HepG2 (cell line): ENCODE measurements around the gene C19orf47. TPM values are rescaled to one million over a fixed set of nuclear protein-coding genes. Genes with fewer than 3 reads are reported as not detected.
A peak's percentile ranks its signal among the peaks of the same experiment; 100 is the strongest.

Experiments used
- CREB1 ChIP-seq, 2 experiments: fragments of 450-650 bp in 1 of 2; IDR thresholded peaks; 2 replicates each; pipeline ENCODE4 v1.6.1; 2016 to 2017; ENCODE audit warnings: control low read depth in 1 of 2, mild to moderate bottlenecking in 1 of 2, missing compliant biosample characterization in 1 of 2, missing genetic modification characterization in 1 of 2
- DNMT3B ChIP-seq: conservative IDR thresholded peaks from 2 replicates; pipeline ENCODE4 v1.6.1; 2016; ENCODE audit warnings: missing biosample characterization, control low read depth
- EED ChIP-seq: sonication (generic); formaldehyde crosslinking; IDR thresholded peaks from 2 replicates; pipeline ENCODE4 v1.5.0; 2020; ENCODE audit warnings: mild to moderate bottlenecking, missing genetic modification reagents
- FOXC1 ChIP-seq: sonication (generic); formaldehyde crosslinking; IDR thresholded peaks from 2 replicates; pipeline ENCODE4 v1.8.0; 2022; ENCODE audit warnings: mild to moderate bottlenecking, missing genetic modification reagents, borderline replicate concordance
- SALL1 ChIP-seq: sonication (generic); formaldehyde crosslinking; IDR thresholded peaks from 2 replicates; pipeline ENCODE4 v1.8.0; 2022; ENCODE audit warnings: mild to moderate bottlenecking, missing genetic modification reagents
- SATB2 ChIP-seq: sonication (generic); formaldehyde crosslinking; IDR thresholded peaks from 2 replicates; pipeline ENCODE4 v1.5.0; 2020; ENCODE audit warnings: missing genetic modification reagents
- SETDB1 ChIP-seq: sonication (generic); formaldehyde crosslinking; IDR thresholded peaks from 2 replicates; pipeline ENCODE4 v1.5.1; 2020; ENCODE audit warnings: missing genetic modification reagents, mild to moderate bottlenecking, borderline replicate concordance
- USF2 ChIP-seq, 2 experiments: sonication (generic) in 1 of 2; formaldehyde crosslinking in 1 of 2; IDR thresholded peaks; 2 replicates each; pipeline versions ENCODE4 v1.5.1 to v1.6.1; 2011 to 2020; ENCODE audit warnings: borderline replicate concordance in 1 of 2, low read depth in 1 of 2, low read length in 1 of 2, mild to moderate bottlenecking in 1 of 2, missing genetic modification reagents in 1 of 2, moderate library complexity in 1 of 2
- ZBTB21 ChIP-seq: sonication (generic); formaldehyde crosslinking; IDR thresholded peaks from 2 replicates; pipeline ENCODE4 v1.4.0; 2020; ENCODE audit warnings: missing genetic modification reagents
- ZNF18 ChIP-seq: sonication (generic); formaldehyde crosslinking; IDR thresholded peaks from 2 replicates; pipeline ENCODE4 v1.8.0; 2022; ENCODE audit warnings: mild to moderate bottlenecking, missing genetic modification reagents; ENCODE audit not compliant: insufficient replicate concordance
- polyA plus RNA-seq, 8 experiments: library from polyadenylated mRNA; depleted of rRNA in 3 of 8; stranded (reverse) in 7 of 8; unstranded in 1 of 8; fragments of >200 nt; fragmentation: Illumina TruSeq in 4 of 8; extraction: Trizol in 4 of 8; gene quantifications; 2 replicates each; pipeline versions ENCODE4 v1.2.1 to v1.2.3, GENCODE V29; 2011 to 2016; ENCODE audit warnings: low read depth in 4 of 8, missing spikeins in 1 of 8, mixed read lengths in 1 of 8; ENCODE audit not compliant: insufficient read depth in 1 of 8
- total RNA-seq, 5 experiments: library from RNA; depleted of rRNA; stranded (reverse); fragments of >200 nt; fragmentation: Illumina TruSeq; extraction: Trizol; gene quantifications; 2 replicates each; pipeline ENCODE4 v1.2.3, GENCODE V29; 2016; ENCODE audit warnings: low read depth in 1 of 5
- TF ChIP-seq, protein P1 (sequence below): IDR thresholded peaks from 2 replicates; pipeline ENCODE4 v1.6.1; 2016; ENCODE audit warnings: low read depth, control low read depth
- TF ChIP-seq, protein P2 (sequence below), 2 experiments: fragments of 450-650 bp in 1 of 2; sonication (generic) in 1 of 2; formaldehyde crosslinking in 1 of 2; IDR thresholded peaks; 2 replicates each; pipeline versions ENCODE4 v1.6.1 to v1.8.0; 2016 to 2022; ENCODE audit warnings: antibody characterized with exemption in 1 of 2, mild to moderate bottlenecking in 1 of 2, missing genetic modification reagents in 1 of 2

C19orf47 gene
- total and polyA plus RNA-seq, 2 of the 13 experiments (the other 11 are each of a cell fraction or from before 2014, with no cell fraction given), result 8.1 to 10.6 TPM

DNA sequence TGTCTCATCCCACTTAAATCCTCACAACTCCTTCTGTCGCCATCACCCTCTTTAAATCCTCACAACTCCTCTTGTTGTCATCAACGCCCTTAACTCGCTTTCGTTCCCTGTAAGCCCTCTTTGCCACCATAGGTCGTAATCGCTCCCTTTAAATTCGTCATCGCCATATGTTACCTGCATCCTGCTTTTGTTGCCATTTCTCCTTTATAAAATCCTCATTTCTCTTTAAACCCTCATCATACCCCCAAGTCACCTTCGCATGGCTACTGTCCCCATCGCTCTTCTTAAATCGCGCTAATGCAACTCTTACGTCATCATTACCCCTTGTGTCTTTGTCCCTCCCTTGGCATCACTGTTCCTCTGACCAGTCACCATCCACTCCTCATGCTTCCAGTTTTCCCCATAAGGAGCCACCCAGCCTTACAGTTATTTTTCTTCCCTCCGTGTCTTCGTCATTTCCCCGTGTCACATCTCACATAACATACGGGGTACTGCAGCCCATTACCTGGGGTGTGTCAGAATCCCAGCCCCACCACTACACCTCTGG is 837 bp upstream of the C19orf47 start (continued):
- TF ChIP-seq USF2 (IDR thresholded peaks at IDR 0.05; ENCODE audit: low read depth, low read length) (no peak), USF2 (CRISPR knock-in tag; IDR thresholded peaks at IDR 0.05; ENCODE audit: borderline replicate concordance) (no peak), SATB2 (CRISPR knock-in tag) (no peak), CREB1 (IDR thresholded peaks at IDR 0.05) (peak; percentile 94), CREB1 (CRISPR knock-in tag; IDR thresholded peaks at IDR 0.05) (no peak; the same call in none of the 2 replicates), SETDB1 (CRISPR knock-in tag) (no peak), ZBTB21 (peak; percentile 58; the same call in 1 of the 2 replicates), SALL1 (CRISPR knock-in tag) (0 out of 2 replicates have a peak, but pooled peaks have one; percentile 18), DNMT3B (CRISPR knock-in tag) (no peak), ZNF18 (CRISPR knock-in tag) (peak; percentile 41), EED (CRISPR knock-in tag) (no peak), FOXC1 (CRISPR knock-in tag) (0 out of 2 replicates have a peak, but pooled peaks have one; percentile 30)
- TF ChIP-seq, protein P1, sequence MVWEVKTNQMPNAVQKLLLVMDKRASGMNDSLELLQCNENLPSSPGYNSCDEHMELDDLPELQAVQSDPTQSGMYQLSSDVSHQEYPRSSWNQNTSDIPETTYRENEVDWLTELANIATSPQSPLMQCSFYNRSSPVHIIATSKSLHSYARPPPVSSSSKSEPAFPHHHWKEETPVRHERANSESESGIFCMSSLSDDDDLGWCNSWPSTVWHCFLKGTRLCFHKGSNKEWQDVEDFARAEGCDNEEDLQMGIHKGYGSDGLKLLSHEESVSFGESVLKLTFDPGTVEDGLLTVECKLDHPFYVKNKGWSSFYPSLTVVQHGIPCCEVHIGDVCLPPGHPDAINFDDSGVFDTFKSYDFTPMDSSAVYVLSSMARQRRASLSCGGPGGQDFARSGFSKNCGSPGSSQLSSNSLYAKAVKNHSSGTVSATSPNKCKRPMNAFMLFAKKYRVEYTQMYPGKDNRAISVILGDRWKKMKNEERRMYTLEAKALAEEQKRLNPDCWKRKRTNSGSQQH (CRISPR knock-in tag), result no peak
- TF ChIP-seq, protein P2, sequence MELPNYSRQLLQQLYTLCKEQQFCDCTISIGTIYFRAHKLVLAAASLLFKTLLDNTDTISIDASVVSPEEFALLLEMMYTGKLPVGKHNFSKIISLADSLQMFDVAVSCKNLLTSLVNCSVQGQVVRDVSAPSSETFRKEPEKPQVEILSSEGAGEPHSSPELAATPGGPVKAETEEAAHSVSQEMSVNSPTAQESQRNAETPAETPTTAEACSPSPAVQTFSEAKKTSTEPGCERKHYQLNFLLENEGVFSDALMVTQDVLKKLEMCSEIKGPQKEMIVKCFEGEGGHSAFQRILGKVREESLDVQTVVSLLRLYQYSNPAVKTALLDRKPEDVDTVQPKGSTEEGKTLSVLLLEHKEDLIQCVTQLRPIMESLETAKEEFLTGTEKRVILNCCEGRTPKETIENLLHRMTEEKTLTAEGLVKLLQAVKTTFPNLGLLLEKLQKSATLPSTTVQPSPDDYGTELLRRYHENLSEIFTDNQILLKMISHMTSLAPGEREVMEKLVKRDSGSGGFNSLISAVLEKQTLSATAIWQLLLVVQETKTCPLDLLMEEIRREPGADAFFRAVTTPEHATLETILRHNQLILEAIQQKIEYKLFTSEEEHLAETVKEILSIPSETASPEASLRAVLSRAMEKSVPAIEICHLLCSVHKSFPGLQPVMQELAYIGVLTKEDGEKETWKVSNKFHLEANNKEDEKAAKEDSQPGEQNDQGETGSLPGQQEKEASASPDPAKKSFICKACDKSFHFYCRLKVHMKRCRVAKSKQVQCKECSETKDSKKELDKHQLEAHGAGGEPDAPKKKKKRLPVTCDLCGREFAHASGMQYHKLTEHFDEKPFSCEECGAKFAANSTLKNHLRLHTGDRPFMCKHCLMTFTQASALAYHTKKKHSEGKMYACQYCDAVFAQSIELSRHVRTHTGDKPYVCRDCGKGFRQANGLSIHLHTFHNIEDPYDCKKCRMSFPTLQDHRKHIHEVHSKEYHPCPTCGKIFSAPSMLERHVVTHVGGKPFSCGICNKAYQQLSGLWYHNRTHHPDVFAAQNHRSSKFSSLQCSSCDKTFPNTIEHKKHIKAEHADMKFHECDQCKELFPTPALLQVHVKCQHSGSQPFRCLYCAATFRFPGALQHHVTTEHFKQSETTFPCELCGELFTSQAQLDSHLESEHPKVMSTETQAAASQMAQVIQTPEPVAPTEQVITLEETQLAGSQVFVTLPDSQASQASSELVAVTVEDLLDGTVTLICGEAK (IDR thresholded peaks at IDR 0.05), result no peak
- TF ChIP-seq, protein P2 (CRISPR knock-in tag; IDR thresholded peaks at IDR 0.05), result no peak
